Naive B cell (primary cell): ENCODE data around the gene PAX3. TPM values are rescaled to one million over a fixed set of nuclear protein-coding genes. Genes with fewer than 3 reads are reported as not detected.

Source experiments
- ATAC-seq, 2 donors: fragments of 150-1000 bp; cut with Tn5 transposase; 2 replicates each; pipeline ENCODE4 v1.10.0; 2021; ENCODE audit warnings: low read depth in 2 of 2, mild to moderate bottlenecking in 2 of 2, moderate library complexity in 2 of 2
- DNase-seq: peaks from one replicate; pipeline ENCODE4 v3.0.0; 2022
- H3K27ac Mint-ChIP-seq, 6 donors: one replicate each; pipeline ENCODE4 v1.8.0; 2020 to 2022; ENCODE audit warnings: mild to moderate bottlenecking in 6 of 6, mixed read lengths in 6 of 6, moderate library complexity in 5 of 6, inconsistent platforms in 2 of 6
- H3K27me3 Mint-ChIP-seq, 3 donors: one replicate each; pipeline ENCODE4 v1.8.0; 2021 to 2022; ENCODE audit warnings: mixed read lengths in 3 of 3, mild to moderate bottlenecking in 1 of 3
- H3K36me3 Mint-ChIP-seq, 2 donors: one replicate each; pipeline ENCODE4 v1.8.0; 2020 to 2022; ENCODE audit warnings: mixed read lengths in 2 of 2, inconsistent platforms in 1 of 2, mild to moderate bottlenecking in 1 of 2
- H3K4me1 Mint-ChIP-seq, 3 donors: one replicate each; pipeline ENCODE4 v1.8.0; 2020 to 2022; ENCODE audit warnings: mixed read lengths in 3 of 3, inconsistent platforms in 1 of 3, mild to moderate bottlenecking in 1 of 3, moderate library complexity in 1 of 3
- H3K4me3 Mint-ChIP-seq, 8 donors: one replicate each; pipeline ENCODE4 v1.8.0; 2020 to 2022; ENCODE audit warnings: mild to moderate bottlenecking in 8 of 8, mixed read lengths in 8 of 8, moderate library complexity in 8 of 8, inconsistent platforms in 2 of 8
- H3K9me3 Mint-ChIP-seq, 7 donors: one replicate each; pipeline ENCODE4 v1.8.0; 2020 to 2022; ENCODE audit warnings: mixed read lengths in 7 of 7, mild to moderate bottlenecking in 5 of 7, inconsistent platforms in 2 of 7, moderate library complexity in 1 of 7
- polyA plus RNA-seq, 6 donors: library from polyadenylated mRNA; unstranded; fragments of 300-500 nt; fragmentation: Illumina TruSeq; gene quantifications; one replicate each; pipeline ENCODE4 v1.2.3, GENCODE V29; 2021; ENCODE audit warnings: low read depth in 6 of 6

Gene PAX3
- polyA plus RNA-seq, result not detected

DNA sequence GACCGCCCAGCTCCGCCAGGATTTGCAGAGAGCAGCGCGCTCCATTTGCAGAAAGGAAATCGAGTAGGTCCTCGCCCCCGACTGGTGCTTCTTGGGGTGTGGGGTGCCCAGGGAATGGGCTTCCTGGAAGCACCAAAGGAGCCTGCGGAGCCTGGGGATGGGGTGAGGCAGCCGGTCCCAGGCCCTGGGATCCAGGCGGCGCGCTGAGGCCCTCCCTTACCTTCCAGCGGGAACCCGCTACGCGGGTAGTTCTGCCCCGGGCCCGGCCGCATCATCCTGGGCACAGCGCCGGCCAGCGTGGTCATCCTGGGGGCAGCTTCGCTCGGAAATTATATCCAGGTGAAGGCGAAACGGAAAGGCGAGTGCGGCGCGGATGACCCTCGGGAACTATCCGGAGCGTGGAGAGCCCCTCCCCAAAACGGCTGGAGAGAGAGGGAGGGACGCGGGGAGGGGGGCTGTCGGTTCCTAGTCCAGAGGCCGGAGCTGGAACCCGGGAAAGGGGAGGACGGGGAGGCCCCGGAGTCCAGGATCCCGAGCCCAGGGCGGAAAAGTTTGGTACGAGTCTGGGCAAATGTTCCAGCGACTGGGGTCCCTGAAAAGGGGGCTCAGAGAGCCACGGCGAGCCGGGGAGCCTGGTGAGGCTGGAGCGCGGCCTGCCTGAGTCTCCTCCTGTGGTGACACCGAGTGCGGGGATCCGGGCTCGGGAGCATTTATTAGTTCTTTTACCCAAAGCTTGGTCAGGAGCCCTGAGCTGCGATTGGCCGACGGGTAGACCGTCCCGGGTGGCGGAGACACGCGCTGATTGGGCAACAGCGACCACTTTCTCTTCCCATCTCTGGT lies at the start of gene PAX3:
PAX3 (minus strand) TSS at position 688 of the 840 bp plus-strand sequence; CDS start at position 305, 383 bp downstream.
- H3K4me1 Mint-ChIP-seq, result peaks cover 17 to 36% (median 19%) of the 10 kb centered on the region in 3 donors
- no peak for DNase-seq
- H3K27me3 Mint-ChIP-seq, result peaks cover 64 to 100% (median 99%) of the 10 kb centered on the region in 3 donors
- H3K4me3 Mint-ChIP-seq, result peak within 1 kb of the TSS in 2 of 8 donors; percentile 2 to 61
- H3K9me3 Mint-ChIP-seq, result peaks cover 3 to 27% (median 10%) of the 10 kb centered on the region in 7 donors
- no peak for ATAC-seq
- H3K36me3 Mint-ChIP-seq, result peaks cover 0 to 24% of the 10 kb centered on the region in 2 donors
- peak within 1 kb of the TSS in 2 of 6 donors; percentile 19 to 71 for H3K27ac Mint-ChIP-seq

DNA sequence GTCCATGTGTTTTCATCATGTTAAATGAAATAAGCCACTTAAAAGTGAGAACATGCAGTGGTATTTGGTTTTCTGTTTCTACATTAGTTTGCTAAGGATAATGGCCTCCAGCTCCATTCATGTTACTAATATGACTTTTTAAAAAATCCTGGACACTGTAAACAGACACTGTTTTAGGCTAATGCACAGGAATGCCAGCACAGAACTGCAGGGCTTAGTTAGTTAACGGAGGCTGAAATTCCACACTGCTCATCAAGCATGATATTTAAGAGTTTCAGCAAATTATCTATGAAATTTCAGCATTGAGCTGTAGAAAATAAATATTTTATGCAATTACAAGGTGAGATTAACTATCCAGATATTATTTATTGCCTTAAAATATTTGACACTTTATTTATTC lies 42.5 kb upstream of the PAX3 start:
- H3K27me3 Mint-ChIP-seq, result peaks cover 0 to 5% (median 0%) of the 10 kb centered on the region in 3 donors
- H3K27ac Mint-ChIP-seq, result no peak overlapping the region
- no peaks in the 10 kb centered on the region for H3K36me3 Mint-ChIP-seq
- ATAC-seq (no peak), DNase-seq (no peak)
- no peaks in the 10 kb centered on the region for H3K4me1 Mint-ChIP-seq
- peaks cover 0 to 3% (median 0%) of the 10 kb centered on the region in 7 donors for H3K9me3 Mint-ChIP-seq
- H3K4me3 Mint-ChIP-seq, result no peak overlapping the region

DNA sequence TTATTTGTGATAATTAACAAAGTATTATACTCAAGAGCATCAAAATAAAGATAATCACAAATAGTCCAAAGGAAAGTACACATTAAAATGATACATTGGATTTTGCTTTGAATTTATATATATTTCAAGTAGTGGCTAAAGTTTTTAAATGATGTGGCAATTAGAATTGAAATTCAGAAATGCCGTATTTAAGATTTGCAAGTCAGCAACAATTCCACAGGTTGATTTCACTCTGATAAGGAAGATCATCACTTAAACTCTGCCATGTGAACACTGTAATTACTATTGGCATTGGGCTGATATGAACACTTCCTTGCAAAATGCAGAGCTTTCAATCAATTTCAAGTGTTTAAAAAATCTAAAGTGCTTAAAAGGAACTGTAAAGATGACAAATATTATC lies 39.6 kb upstream of the PAX3 start:
- DNase-seq, result no peak
- no peaks in the 10 kb centered on the region for H3K4me1 Mint-ChIP-seq
- peaks cover 3 to 19% (median 11%) of the 10 kb centered on the region in 7 donors for H3K9me3 Mint-ChIP-seq
- no peak overlapping the region for H3K27ac Mint-ChIP-seq
- peaks cover 0 to 4% of the 10 kb centered on the region in 2 donors for H3K36me3 Mint-ChIP-seq
- peaks cover 0 to 5% (median 0%) of the 10 kb centered on the region in 3 donors for H3K27me3 Mint-ChIP-seq
- no peak overlapping the region for H3K4me3 Mint-ChIP-seq
- no peak for ATAC-seq

DNA sequence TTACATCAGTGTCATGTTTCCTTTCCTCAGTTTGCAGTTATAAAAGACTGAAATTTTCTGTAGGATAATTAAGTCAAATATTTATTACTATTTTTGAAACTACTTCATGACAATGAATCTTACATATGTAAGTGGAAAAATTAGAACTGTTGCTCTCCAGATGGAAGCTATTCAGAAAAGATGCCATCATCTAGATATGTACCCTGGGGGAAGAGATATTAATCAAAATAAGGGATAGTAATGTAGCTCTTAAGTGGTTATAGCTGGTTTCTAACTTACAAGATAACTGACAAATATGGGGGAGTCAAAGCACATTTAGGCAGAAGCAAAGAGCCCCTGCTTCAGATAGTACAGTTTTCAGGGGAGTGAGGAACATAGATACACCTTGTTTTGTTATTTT lies 38.1 kb upstream of the PAX3 start:
- Mint-ChIP-seq H3K4me3 (no peak overlapping the region), H3K4me1 (no peaks in the 10 kb centered on the region), H3K9me3 (peaks cover 7 to 24% (median 15%) of the 10 kb centered on the region in 7 donors), H3K36me3 (peaks cover 0 to 4% of the 10 kb centered on the region in 2 donors), H3K27me3 (peaks cover 0 to 10% (median 0%) of the 10 kb centered on the region in 3 donors), H3K27ac (no peak overlapping the region)
- ATAC-seq (no peak), DNase-seq (no peak)

DNA sequence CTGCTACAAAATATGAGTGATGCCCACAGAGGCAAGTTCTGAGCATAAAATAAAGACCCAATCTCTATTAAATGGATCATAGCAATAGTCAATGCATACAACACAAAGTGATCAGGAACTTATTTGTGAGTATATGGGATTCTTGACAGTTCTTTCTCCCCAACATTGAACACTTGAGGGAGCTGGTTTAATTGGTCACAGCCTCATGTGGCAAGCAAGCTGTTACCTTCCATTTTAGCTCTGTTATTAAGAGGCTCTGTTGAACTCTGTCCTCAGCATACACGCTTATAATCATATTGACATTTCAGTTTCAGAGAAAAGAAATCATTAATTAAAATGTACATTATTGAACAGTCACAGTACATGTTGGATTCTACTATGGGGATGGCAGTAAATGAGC lies 37.6 kb upstream of the PAX3 start:
- peaks cover 0 to 4% of the 10 kb centered on the region in 2 donors for H3K36me3 Mint-ChIP-seq
- no peaks in the 10 kb centered on the region for H3K4me1 Mint-ChIP-seq
- peaks cover 0 to 10% (median 0%) of the 10 kb centered on the region in 3 donors for H3K27me3 Mint-ChIP-seq
- H3K4me3 Mint-ChIP-seq, result no peak overlapping the region
- no peak overlapping the region for H3K27ac Mint-ChIP-seq
- DNase-seq (no peak), ATAC-seq (no peak)
- H3K9me3 Mint-ChIP-seq, result peaks cover 7 to 24% (median 15%) of the 10 kb centered on the region in 7 donors

DNA sequence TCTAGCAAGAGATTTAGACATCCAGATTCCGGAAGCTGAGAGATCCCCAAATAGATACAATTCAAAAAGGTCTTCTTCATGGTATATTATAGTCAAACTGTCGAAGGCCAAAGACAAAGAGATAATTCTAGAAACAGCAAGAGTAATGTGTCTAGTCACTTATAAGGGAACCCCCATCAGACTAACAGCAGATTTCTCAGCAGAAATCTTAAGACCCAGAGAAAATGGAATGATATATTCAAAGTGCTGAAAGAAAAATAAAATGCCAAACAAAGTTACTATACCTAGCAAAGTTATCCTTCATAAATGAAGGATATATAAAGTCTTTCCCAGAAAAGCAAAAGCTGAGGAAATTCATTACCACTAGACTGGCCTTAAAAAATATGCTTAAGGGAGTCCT lies 36.1 kb upstream of the PAX3 start:
- no peak for ATAC-seq
- peaks cover 7 to 25% (median 12%) of the 10 kb centered on the region in 7 donors for H3K9me3 Mint-ChIP-seq
- peaks cover 0 to 4% of the 10 kb centered on the region in 2 donors for H3K36me3 Mint-ChIP-seq
- H3K4me1 Mint-ChIP-seq, result no peaks in the 10 kb centered on the region
- H3K4me3 Mint-ChIP-seq, result no peak overlapping the region
- no peak overlapping the region for H3K27ac Mint-ChIP-seq
- DNase-seq, result no peak
- peaks cover 0 to 10% (median 0%) of the 10 kb centered on the region in 3 donors for H3K27me3 Mint-ChIP-seq

DNA sequence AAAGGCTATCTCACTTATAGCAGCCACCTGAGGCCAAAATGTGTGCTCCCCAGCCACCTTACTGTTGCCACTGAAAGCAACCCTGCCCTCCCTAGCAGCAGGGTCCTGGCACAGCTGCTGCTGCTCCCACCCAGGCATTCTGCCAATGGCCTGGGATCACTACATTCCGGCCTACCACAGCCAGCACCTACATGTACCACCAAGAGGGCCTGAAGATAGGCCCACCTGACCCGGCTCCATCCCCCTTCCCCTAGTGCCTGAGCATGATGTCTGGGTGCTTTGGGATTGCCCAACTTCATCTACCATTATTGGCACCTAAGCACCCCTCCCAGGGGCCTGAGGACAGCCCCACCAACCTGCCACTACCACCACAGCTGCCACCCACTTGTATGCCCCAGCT lies 34.6 kb upstream of the PAX3 start:
- DNase-seq (no peak), ATAC-seq (no peak)
- peaks cover 0 to 6% (median 0%) of the 10 kb centered on the region in 3 donors for H3K27me3 Mint-ChIP-seq
- H3K4me3 Mint-ChIP-seq, result no peak overlapping the region
- no peak overlapping the region for H3K27ac Mint-ChIP-seq
- H3K4me1 Mint-ChIP-seq, result no peaks in the 10 kb centered on the region
- H3K9me3 Mint-ChIP-seq, result peaks cover 7 to 30% (median 14%) of the 10 kb centered on the region in 7 donors
- peaks cover 0 to 4% of the 10 kb centered on the region in 2 donors for H3K36me3 Mint-ChIP-seq

DNA sequence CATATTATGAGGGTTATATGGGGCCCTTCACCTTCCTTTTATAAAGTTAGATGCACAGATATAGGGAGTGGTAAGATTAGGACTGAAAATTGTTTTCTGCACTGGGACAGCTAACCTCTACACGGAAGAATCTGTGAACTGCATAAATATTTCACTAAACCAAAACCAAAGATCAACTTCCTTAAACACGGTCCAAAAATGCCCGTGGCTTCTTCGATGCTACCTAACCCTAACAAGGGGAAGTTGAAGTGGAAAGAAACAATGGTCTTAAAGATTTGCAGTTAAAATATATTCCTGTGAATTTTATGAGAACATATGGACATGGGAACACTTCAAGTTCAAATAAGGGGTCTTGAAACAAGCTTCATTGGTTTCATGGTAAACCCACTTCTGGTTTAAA lies 33.3 kb upstream of the PAX3 start:
- peaks cover 0 to 4% of the 10 kb centered on the region in 2 donors for H3K36me3 Mint-ChIP-seq
- H3K27me3 Mint-ChIP-seq, result peaks cover 0 to 6% (median 0%) of the 10 kb centered on the region in 3 donors
- H3K4me3 Mint-ChIP-seq, result no peak overlapping the region
- ATAC-seq (no peak), DNase-seq (no peak)
- no peak overlapping the region for H3K27ac Mint-ChIP-seq
- peaks cover 7 to 33% (median 14%) of the 10 kb centered on the region in 7 donors for H3K9me3 Mint-ChIP-seq
- no peaks in the 10 kb centered on the region for H3K4me1 Mint-ChIP-seq

DNA sequence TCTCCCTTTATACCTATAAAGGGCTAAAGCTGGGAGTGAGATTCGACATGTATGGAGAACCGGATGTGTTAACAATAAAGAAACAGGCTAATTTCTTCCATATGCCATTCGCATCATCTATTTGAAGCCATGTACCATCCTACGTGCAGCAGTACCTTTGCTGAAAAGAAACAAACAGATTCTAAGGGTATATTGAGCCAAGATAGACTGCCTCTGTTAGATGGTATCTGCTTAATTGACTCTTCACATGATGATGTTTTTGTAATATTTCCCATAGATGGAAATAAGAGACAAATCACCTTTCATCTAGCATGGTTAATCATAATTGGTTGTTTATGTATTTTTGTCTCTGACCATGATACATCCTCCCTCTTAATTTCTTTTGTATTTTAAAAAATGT lies 32.1 kb upstream of the PAX3 start:
- Mint-ChIP-seq H3K4me3 (no peak overlapping the region), H3K36me3 (peaks cover 0 to 4% of the 10 kb centered on the region in 2 donors), H3K9me3 (peaks cover 7 to 33% (median 14%) of the 10 kb centered on the region in 7 donors), H3K27ac (no peak overlapping the region), H3K4me1 (no peaks in the 10 kb centered on the region), H3K27me3 (peaks cover 0 to 6% (median 0%) of the 10 kb centered on the region in 3 donors)
- ATAC-seq (no peak), DNase-seq (no peak)

DNA sequence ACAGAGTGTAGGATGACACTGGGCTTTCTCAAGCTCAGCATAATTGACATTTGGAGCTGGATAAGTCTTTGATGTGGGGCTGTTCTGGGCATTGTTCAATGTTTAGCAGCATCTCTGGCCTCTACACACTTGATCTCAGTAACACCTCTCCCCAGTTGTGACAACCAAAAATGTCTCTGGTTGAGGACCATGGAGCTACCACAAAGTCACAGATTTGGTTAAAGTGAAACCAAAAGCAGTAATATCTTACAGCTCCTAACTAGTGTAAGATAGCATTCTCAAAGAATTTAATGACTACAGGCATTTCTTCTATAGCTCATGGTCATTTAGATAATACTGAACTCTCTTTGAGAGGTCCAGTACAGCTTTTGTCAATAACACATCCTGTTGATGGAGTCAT lies 23.4 kb upstream of the PAX3 start:
- H3K27ac Mint-ChIP-seq, result no peak overlapping the region
- H3K4me3 Mint-ChIP-seq, result peak overlapping the region in 1 of 8 donors; percentile 28
- DNase-seq, result no peak
- H3K9me3 Mint-ChIP-seq, result peaks cover 0 to 10% (median 1%) of the 10 kb centered on the region in 7 donors
- peaks cover 41 to 49% (median 42%) of the 10 kb centered on the region in 3 donors for H3K27me3 Mint-ChIP-seq
- H3K4me1 Mint-ChIP-seq, result peaks cover 6 to 12% (median 11%) of the 10 kb centered on the region in 3 donors
- no peaks in the 10 kb centered on the region for H3K36me3 Mint-ChIP-seq
- no peak for ATAC-seq

DNA sequence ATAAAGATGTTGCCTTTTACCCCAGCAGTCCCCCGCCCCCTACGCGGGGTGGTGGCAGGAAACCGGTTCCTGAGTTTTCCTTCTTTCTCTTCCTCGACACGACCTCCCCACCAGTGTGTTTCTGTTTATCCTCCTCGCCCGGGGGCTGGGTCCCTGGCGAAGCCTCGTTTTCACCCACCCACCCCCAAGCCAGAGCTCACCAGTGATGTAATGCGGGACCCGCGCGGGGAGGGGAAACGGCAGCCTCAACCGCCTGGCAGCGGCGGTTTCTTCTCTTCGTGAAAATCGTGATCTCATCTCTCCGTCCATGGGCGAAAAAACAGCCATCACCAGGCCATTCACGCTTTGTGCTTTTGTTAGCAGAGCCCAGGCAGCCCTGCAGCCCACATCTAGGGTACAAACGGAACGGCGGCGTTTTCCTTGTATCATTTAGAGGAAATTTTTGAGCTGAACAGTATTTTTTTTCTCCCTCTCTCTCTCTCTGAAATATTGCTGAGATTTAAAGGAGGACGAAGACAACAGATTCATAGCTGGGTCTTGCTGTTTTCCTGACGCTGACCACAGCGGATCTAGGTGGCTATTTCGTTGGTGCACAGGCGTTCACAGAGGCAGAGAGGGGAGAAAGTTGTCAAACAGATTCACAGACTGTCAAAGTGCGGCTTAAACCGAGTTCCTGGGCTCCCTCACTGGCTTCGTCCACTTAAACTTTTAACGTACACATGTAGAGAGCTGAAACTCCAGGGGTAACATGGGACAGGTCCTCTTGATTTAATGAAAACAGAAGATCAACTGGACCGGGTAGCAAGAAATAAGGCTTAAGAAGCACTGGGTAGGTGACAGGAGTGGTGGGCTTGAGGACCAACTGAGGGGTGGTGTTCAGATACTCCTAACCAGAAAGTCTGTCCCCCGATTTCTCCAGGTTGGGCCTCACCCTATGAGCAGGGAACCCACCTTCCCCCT lies 21.9 kb upstream of the PAX3 start:
- Mint-ChIP-seq H3K4me1 (peaks cover 6 to 12% (median 11%) of the 10 kb centered on the region in 3 donors), H3K9me3 (peaks cover 0 to 10% (median 1%) of the 10 kb centered on the region in 7 donors), H3K36me3 (peaks cover 0 to 4% of the 10 kb centered on the region in 2 donors), H3K27me3 (peaks cover 46 to 57% (median 53%) of the 10 kb centered on the region in 3 donors), H3K4me3 (peak overlapping the region; percentile 47 to 78 (median 68)), H3K27ac (peak overlapping the region in 1 of 6 donors; percentile 68)
- no peak for DNase-seq
- ATAC-seq, result no peak

DNA sequence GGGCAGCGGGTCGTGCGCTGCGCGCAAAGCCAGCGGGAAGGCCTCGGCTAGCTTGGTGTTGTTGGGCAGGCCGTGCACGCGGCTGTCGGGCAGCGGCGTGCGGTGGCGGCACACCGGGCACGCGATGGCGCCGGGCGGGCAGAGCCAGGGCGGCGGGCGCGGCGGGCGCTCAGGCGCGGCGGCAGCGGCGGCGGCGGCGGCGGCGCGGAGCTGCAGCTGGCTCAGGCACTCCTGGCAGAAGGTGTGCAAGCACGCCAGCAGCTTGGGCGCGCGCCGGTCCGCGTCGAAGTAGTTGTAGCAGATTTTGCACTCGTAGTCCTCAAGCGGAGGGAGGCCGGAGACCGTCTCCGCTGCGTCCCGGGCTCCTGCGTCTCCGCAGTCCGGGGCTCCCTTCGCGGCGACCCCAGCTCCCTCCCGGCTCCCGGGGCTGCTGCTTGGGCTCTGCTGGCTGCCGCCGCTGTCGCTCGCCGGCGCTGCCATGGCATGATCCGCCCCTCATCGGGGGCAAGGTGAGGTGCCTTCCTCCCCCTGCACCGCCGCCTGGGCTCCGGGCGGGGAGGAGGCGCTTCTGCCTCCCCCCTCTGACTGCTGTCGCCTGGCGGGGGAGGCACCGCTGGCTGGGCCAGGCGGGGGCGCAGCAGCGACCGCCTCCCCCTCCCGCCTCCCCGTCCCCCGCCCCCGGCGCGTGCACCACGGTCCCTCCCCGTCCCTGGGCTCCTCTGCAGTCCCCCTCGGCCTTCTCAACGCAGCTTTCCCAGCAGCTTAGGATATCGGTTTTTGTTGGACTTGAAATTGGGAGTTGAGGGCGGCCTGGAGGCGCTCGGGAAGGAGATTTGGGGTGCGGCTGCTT lies 21.0 kb upstream of the PAX3 start:
- Mint-ChIP-seq H3K4me1 (peaks cover 6 to 12% (median 11%) of the 10 kb centered on the region in 3 donors), H3K4me3 (peak overlapping the region in 4 of 8 donors; percentile 51 to 77 (median 68)), H3K36me3 (peaks cover 0 to 4% of the 10 kb centered on the region in 2 donors), H3K27me3 (peaks cover 47 to 62% (median 54%) of the 10 kb centered on the region in 3 donors), H3K9me3 (peaks cover 0 to 4% (median 0%) of the 10 kb centered on the region in 7 donors), H3K27ac (no peak overlapping the region)
- ATAC-seq, result peak; percentile 33 to 49
- no peak for DNase-seq
